Hepatocyte (in vitro differentiated cells): ENCODE data around the gene PREX1. TPM values are rescaled to one million over a fixed set of nuclear protein-coding genes. Genes with fewer than 3 reads are reported as not detected.
A peak's percentile ranks its signal among the peaks of the same experiment; 100 is the strongest.

ENCODE experiments used
- DNase-seq: peaks from one replicate; pipeline ENCODE4 v3.0.0-alpha.2; 2016; ENCODE audit warnings: low spot score
- H2AFZ ChIP-seq: fragments of 200-600 bp; sonication (generic); 2 replicates; pipeline ENCODE4 v1.6.0; 2016; ENCODE audit warnings: antibody characterized with exemption, mild to moderate bottlenecking
- H3K27ac ChIP-seq: fragments of 200-600 bp; sonication (generic); 2 replicates; pipeline ENCODE4 v1.5.1; 2016; ENCODE audit warnings: mild to moderate bottlenecking
- H3K27me3 ChIP-seq: fragments of 200-600 bp; sonication (generic); 2 replicates; pipeline ENCODE4 v1.6.1; 2016
- H3K36me3 ChIP-seq: fragments of 200-600 bp; sonication (generic); replicated peaks from 2 replicates; pipeline ENCODE4 v1.5.1; 2016; ENCODE audit warnings: low read depth; ENCODE audit not compliant: insufficient read depth
- H3K4me1 ChIP-seq: fragments of 200-600 bp; sonication (generic); 2 replicates; pipeline ENCODE4 v1.5.1; 2016; ENCODE audit warnings: mild to moderate bottlenecking, moderate library complexity; ENCODE audit not compliant: insufficient read depth
- H3K4me2 ChIP-seq: fragments of 200-600 bp; sonication (generic); 2 replicates; pipeline ENCODE4 v1.6.0; 2016
- H3K4me3 ChIP-seq: fragments of 200-600 bp; sonication (generic); 2 replicates; pipeline ENCODE4 v1.5.1; 2016; ENCODE audit warnings: mild to moderate bottlenecking
- H3K79me2 ChIP-seq: fragments of 200-600 bp; sonication (generic); 2 replicates; pipeline ENCODE4 v1.6.0; 2017; ENCODE audit warnings: mild to moderate bottlenecking
- H3K9me2 ChIP-seq: fragments of 200-600 bp; sonication (generic); replicated peaks from 2 replicates; pipeline ENCODE4 v1.6.0; 2017; ENCODE audit warnings: mild to moderate bottlenecking; ENCODE audit not compliant: insufficient read depth
- H3K9me3 ChIP-seq: fragments of 200-600 bp; sonication (generic); 2 replicates; pipeline ENCODE4 v1.5.1; 2016; ENCODE audit warnings: low read depth, mild to moderate bottlenecking
- H4K20me1 ChIP-seq: fragments of 200-600 bp; sonication (generic); 2 replicates; pipeline ENCODE4 v1.6.0; 2016; ENCODE audit warnings: mild to moderate bottlenecking; ENCODE audit not compliant: insufficient read depth, poor library complexity, severe bottlenecking
- EZH2 ChIP-seq: fragments of 200-600 bp; sonication (generic); IDR thresholded peaks from 2 replicates; pipeline ENCODE4 v1.6.1; 2016; ENCODE audit warnings: antibody characterized with exemption, mild to moderate bottlenecking, borderline replicate concordance
- EZH2phosphoT487 ChIP-seq: fragments of 200-600 bp; sonication (generic); IDR thresholded peaks from one replicate; pipeline ENCODE4 v1.6.1; 2018; ENCODE audit warnings: antibody characterized with exemption, mild to moderate bottlenecking, low read depth, moderate library complexity; ENCODE audit not compliant: unreplicated experiment, severe bottlenecking
- WGBS: methylation state at CpG from one replicate; pipeline ENCODE4 v1.1.6; 2016; ENCODE audit warnings: low lambda C conversion rate; ENCODE audit errors: missing lambda C conversion rate; 5-methylcytosine and 5-hydroxymethylcytosine counted together
- polyA plus RNA-seq: library from polyadenylated mRNA; unstranded; fragments of >200 nt; fragmentation: Nextera tagmentation; extraction: Ambion mirVana; gene quantifications from 2 replicates; pipeline ENCODE4 v1.2.1, GENCODE V29; 2016
- total RNA-seq: library from RNA; depleted of rRNA; stranded (reverse); fragments of >200 nt; gene quantifications from 2 replicates; pipeline ENCODE4 v1.2.3, GENCODE V29; 2014
- TF ChIP-seq, protein P1 (sequence below): fragments of 200-600 bp; sonication (generic); IDR thresholded peaks from 2 replicates; pipeline ENCODE4 v1.5.1; 2016; ENCODE audit warnings: antibody characterized with exemption, mild to moderate bottlenecking; ENCODE audit not compliant: poor library complexity

PREX1 gene
- total and polyA plus RNA-seq, 2 experiments from 2014 or later = 1.8 to 2.9 TPM

GRCh38 chr20:48722737-48723191 is 105.0 kb downstream of the PREX1 start:
- no peaks in the 10 kb centered on the region for H3K79me2 ChIP-seq
- WGBS = 72% methylated on average over 8 of the region's 8 CpGs
- H4K20me1 ChIP-seq = no peaks in the 10 kb centered on the region
- H3K4me1 ChIP-seq = peaks cover 20% of the 10 kb centered on the region
- no peaks in the 10 kb centered on the region for H3K36me3 ChIP-seq
- TF ChIP-seq EZH2phosphoT487 = no peak
- TF ChIP-seq EZH2 = no peak
- TF ChIP-seq, protein P1, sequence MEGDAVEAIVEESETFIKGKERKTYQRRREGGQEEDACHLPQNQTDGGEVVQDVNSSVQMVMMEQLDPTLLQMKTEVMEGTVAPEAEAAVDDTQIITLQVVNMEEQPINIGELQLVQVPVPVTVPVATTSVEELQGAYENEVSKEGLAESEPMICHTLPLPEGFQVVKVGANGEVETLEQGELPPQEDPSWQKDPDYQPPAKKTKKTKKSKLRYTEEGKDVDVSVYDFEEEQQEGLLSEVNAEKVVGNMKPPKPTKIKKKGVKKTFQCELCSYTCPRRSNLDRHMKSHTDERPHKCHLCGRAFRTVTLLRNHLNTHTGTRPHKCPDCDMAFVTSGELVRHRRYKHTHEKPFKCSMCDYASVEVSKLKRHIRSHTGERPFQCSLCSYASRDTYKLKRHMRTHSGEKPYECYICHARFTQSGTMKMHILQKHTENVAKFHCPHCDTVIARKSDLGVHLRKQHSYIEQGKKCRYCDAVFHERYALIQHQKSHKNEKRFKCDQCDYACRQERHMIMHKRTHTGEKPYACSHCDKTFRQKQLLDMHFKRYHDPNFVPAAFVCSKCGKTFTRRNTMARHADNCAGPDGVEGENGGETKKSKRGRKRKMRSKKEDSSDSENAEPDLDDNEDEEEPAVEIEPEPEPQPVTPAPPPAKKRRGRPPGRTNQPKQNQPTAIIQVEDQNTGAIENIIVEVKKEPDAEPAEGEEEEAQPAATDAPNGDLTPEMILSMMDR = no peak
- no peaks in the 10 kb centered on the region for H3K9me2 ChIP-seq
- peak overlapping the region; percentile 33 for H3K4me2 ChIP-seq
- H3K27ac ChIP-seq = peak overlapping the region; percentile 82
- peak; percentile 32 for DNase-seq
- H2AFZ ChIP-seq = no peak overlapping the region
- H3K9me3 ChIP-seq = no peaks in the 10 kb centered on the region
- no peak overlapping the region for H3K4me3 ChIP-seq
- no peaks in the 10 kb centered on the region for H3K27me3 ChIP-seq

- DNase-seq = no peak
- Histone ChIP-seq H4K20me1 (no peaks in the 10 kb centered on the region), H3K4me2 (no peak overlapping the region), H3K36me3 (no peaks in the 10 kb centered on the region), H3K4me3 (no peak overlapping the region), H3K4me1 (peaks cover 20% of the 10 kb centered on the region), H3K79me2 (no peaks in the 10 kb centered on the region), H3K27ac (peak overlapping the region; percentile 82), H2AFZ (no peak overlapping the region), H3K9me2 (no peaks in the 10 kb centered on the region), H3K27me3 (no peaks in the 10 kb centered on the region), H3K9me3 (no peaks in the 10 kb centered on the region)
- 81% methylated on average over 13 of the region's 14 CpGs for WGBS
- TF ChIP-seq EZH2phosphoT487 (no peak), EZH2 (no peak)
- TF ChIP-seq, protein P1 = no peak
Measured at GRCh38 chr20:48722002-48722731, 105.6 kb downstream of the PREX1 start.

- TF ChIP-seq EZH2 (no peak), EZH2phosphoT487 (no peak)
- TF ChIP-seq, protein P1 = no peak
- H3K27me3 ChIP-seq = no peaks in the 10 kb centered on the region
- H3K36me3 ChIP-seq = no peaks in the 10 kb centered on the region
- no peaks in the 10 kb centered on the region for H4K20me1 ChIP-seq
- peak overlapping the region; percentile 82 for H3K27ac ChIP-seq
- no peaks in the 10 kb centered on the region for H3K9me2 ChIP-seq
- 84% methylated on average over 9 of the region's 9 CpGs for WGBS
- H3K4me2 ChIP-seq = no peak overlapping the region
- no peaks in the 10 kb centered on the region for H3K79me2 ChIP-seq
- no peak for DNase-seq
- H2AFZ ChIP-seq = no peak overlapping the region
- H3K9me3 ChIP-seq = no peaks in the 10 kb centered on the region
- H3K4me1 ChIP-seq = peaks cover 20% of the 10 kb centered on the region
- no peak overlapping the region for H3K4me3 ChIP-seq
Measured at GRCh38 chr20:48721324-48722001, 106.3 kb downstream of the PREX1 start.
